Measurements from ENCODE around the gene ARID1B.

Gene ARID1B

GRCh38 chr6:156909212-156910010, 132.2 kb downstream of the ARID1B start:
- H3K27ac ChIP-seq (ENCODE audit: insufficient read depth, low read length, poor library complexity, severe bottlenecking) = no peak overlapping the region
- no peaks in the 10 kb centered on the region for H3K9me3 ChIP-seq (ENCODE audit: control insufficient read depth, low read length)
- no peaks in the 10 kb centered on the region for H3K36me3 ChIP-seq (ENCODE audit: control insufficient read depth, insufficient read depth, low read length)

DNA sequence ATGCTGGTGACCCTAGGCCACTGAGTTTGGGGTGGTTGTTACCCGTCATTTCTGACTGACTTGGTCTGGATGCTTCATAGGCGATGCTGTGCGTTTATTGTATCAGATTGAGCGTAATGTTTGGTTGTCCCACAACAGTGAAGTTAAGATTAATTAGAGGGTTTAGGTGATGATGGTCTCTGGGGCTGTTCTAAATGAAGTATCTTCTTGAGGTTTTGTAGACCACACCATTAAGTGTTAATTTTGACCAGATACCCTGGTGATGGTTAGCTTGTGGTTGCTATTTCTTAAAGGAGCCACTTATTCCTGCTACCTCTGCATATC, 132.8 kb downstream of the ARID1B start:
- Histone ChIP-seq H3K9me3 (ENCODE audit: control insufficient read depth, low read length) (no peaks in the 10 kb centered on the region), H3K4me3 (ENCODE audit: insufficient read depth, low read depth, low read length, poor library complexity, severe bottlenecking) (no peak overlapping the region), H3K36me3 (ENCODE audit: control insufficient read depth, insufficient read depth, low read length) (no peaks in the 10 kb centered on the region), H3K27me3 (replicated peaks; ENCODE audit: control insufficient read depth, insufficient read depth, low read length, poor library complexity, severe bottlenecking) (no peaks in the 10 kb centered on the region), H3K27ac (ENCODE audit: insufficient read depth, low read length, poor library complexity, severe bottlenecking) (no peak overlapping the region), H3K4me1 (ENCODE audit: control insufficient read depth, insufficient read depth, low read length, poor library complexity, severe bottlenecking) (peaks cover 13% of the 10 kb centered on the region)
- no peak for DNase-seq

More at GRCh38 chr6:156909212-156910010, 132.2 kb downstream of the ARID1B start:
- no peak for DNase-seq
- Histone ChIP-seq H3K4me3 (ENCODE audit: insufficient read depth, low read depth, low read length, poor library complexity, severe bottlenecking) (no peak overlapping the region), H3K4me1 (ENCODE audit: control insufficient read depth, insufficient read depth, low read length, poor library complexity, severe bottlenecking) (peaks cover 13% of the 10 kb centered on the region), H3K27me3 (replicated peaks; ENCODE audit: control insufficient read depth, insufficient read depth, low read length, poor library complexity, severe bottlenecking) (no peaks in the 10 kb centered on the region)

DNA sequence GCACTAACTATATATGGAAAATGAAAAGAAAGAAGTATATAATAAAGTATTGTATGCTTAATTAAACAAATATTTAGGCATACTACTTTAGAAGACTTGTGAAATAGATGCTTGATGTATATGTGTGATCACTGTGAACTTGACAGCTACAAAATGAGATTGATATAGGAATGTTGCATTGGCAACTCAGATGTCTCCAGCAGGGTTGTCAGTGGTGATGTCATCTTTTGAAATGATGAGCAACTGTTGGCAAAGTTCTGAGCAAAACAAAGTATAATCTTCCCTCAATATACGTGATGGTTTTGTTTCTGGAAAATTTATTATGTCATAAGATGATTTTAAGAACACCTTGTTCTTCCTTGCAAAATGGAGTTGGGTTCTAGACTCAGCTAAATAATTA, 133.8 kb downstream of the ARID1B start:
- no peak overlapping the region for H3K27ac ChIP-seq (ENCODE audit: insufficient read depth, low read length, poor library complexity, severe bottlenecking)
- peaks cover 13% of the 10 kb centered on the region for H3K4me1 ChIP-seq (ENCODE audit: control insufficient read depth, insufficient read depth, low read length, poor library complexity, severe bottlenecking)
- no peaks in the 10 kb centered on the region for H3K9me3 ChIP-seq (ENCODE audit: control insufficient read depth, low read length)
- no peak overlapping the region for H3K4me3 ChIP-seq (ENCODE audit: insufficient read depth, low read depth, low read length, poor library complexity, severe bottlenecking)
- no peaks in the 10 kb centered on the region for H3K36me3 ChIP-seq (ENCODE audit: control insufficient read depth, insufficient read depth, low read length)
- no peak for DNase-seq
- H3K27me3 ChIP-seq (replicated peaks; ENCODE audit: control insufficient read depth, insufficient read depth, low read length, poor library complexity, severe bottlenecking) = no peaks in the 10 kb centered on the region

GRCh38 chr6:156911581-156911980, 134.4 kb downstream of the ARID1B start:
- DNase-seq = no peak
- Histone ChIP-seq H3K27me3 (replicated peaks; ENCODE audit: control insufficient read depth, insufficient read depth, low read length, poor library complexity, severe bottlenecking) (no peaks in the 10 kb centered on the region), H3K4me3 (ENCODE audit: insufficient read depth, low read depth, low read length, poor library complexity, severe bottlenecking) (no peak overlapping the region), H3K9me3 (ENCODE audit: control insufficient read depth, low read length) (no peaks in the 10 kb centered on the region), H3K36me3 (ENCODE audit: control insufficient read depth, insufficient read depth, low read length) (no peaks in the 10 kb centered on the region), H3K4me1 (ENCODE audit: control insufficient read depth, insufficient read depth, low read length, poor library complexity, severe bottlenecking) (peaks cover 13% of the 10 kb centered on the region), H3K27ac (ENCODE audit: insufficient read depth, low read length, poor library complexity, severe bottlenecking) (no peak overlapping the region)

DNA sequence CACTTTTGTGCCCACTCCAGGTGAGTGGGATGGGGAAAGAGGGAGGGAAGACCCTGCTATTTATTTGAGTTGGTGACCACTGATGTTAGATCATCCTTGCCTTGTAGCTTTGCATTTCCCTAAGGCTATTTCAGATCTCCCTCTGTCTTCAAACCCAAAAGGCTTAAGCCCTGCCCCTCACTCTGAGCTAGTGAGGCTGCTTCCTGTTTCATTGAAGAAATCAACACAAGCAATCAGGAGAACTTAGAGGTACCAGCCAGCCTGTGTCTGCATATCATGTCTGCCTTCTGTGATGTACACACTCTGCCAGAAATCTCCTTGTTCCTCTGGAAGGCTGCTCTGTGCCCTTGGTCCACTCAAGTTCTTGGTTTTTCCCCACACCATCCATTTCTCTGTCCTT, 135.3 kb downstream of the ARID1B start:
- Histone ChIP-seq H3K36me3 (ENCODE audit: control insufficient read depth, insufficient read depth, low read length) (no peaks in the 10 kb centered on the region), H3K9me3 (ENCODE audit: control insufficient read depth, low read length) (no peaks in the 10 kb centered on the region), H3K27ac (ENCODE audit: insufficient read depth, low read length, poor library complexity, severe bottlenecking) (no peak overlapping the region), H3K4me1 (ENCODE audit: control insufficient read depth, insufficient read depth, low read length, poor library complexity, severe bottlenecking) (peaks cover 13% of the 10 kb centered on the region), H3K27me3 (replicated peaks; ENCODE audit: control insufficient read depth, insufficient read depth, low read length, poor library complexity, severe bottlenecking) (no peaks in the 10 kb centered on the region), H3K4me3 (ENCODE audit: insufficient read depth, low read depth, low read length, poor library complexity, severe bottlenecking) (no peak overlapping the region)
- DNase-seq = no peak

DNA sequence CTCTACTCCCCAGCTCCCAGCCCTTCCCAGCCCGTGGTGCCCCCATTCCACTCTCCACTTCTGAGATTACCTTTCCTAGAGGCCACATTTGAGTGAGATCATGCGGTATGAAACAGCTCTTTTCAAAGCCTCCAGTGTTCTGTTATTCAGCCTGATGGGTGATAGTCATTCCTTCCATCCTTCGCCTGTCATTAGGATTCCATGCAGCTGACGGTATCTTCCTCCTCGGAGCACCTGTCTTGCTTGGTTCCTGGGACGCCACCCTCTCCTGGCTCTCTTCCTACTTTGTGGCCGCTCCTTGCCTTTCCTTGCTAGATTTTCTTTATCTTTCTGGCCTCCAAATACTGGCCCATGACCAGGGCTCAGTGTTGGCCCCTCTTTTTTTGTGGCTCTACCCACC, 137.0 kb downstream of the ARID1B start:
- H3K27me3 ChIP-seq (replicated peaks; ENCODE audit: control insufficient read depth, insufficient read depth, low read length, poor library complexity, severe bottlenecking) = no peaks in the 10 kb centered on the region
- peaks cover 10% of the 10 kb centered on the region for H3K4me1 ChIP-seq (ENCODE audit: control insufficient read depth, insufficient read depth, low read length, poor library complexity, severe bottlenecking)
- H3K4me3 ChIP-seq (ENCODE audit: insufficient read depth, low read depth, low read length, poor library complexity, severe bottlenecking) = no peak overlapping the region
- no peaks in the 10 kb centered on the region for H3K9me3 ChIP-seq (ENCODE audit: control insufficient read depth, low read length)
- no peaks in the 10 kb centered on the region for H3K36me3 ChIP-seq (ENCODE audit: control insufficient read depth, insufficient read depth, low read length)
- no peak for DNase-seq
- no peak overlapping the region for H3K27ac ChIP-seq (ENCODE audit: insufficient read depth, low read length, poor library complexity, severe bottlenecking)

DNA sequence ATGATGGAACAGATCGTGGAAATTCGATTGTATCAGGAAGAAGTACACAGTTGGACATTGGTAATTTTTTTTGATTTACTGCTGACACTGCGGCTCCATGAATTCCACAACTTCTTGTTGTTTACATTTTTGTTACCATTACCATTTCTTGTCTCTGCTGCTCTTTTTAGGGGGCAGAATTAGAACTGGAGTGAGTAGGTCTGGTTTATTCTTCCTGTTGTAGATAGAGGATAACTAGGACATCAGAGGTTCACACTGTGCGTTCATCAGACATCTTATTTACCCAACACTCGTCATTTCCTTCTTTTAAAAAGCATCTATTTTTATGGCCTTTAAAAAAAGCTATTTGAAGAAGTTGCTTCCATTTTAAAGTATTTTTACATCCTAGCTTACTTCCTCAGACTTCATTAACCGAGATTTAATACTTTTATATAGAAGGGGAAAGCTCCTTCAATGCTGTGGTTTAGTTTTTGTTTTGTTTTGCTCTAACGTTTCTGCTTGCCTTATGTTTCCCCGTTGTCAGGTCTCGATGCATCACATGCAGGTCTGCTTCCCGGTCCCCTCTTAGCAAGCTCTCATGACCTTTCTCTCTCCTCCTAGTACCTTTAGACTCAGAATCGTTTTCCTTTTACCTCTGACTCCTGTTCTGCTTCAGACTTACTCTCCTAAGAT, 139.1 kb downstream of the ARID1B start:
- DNase-seq = no peak
- no peaks in the 10 kb centered on the region for H3K9me3 ChIP-seq (ENCODE audit: control insufficient read depth, low read length)
- no peak overlapping the region for H3K4me3 ChIP-seq (ENCODE audit: insufficient read depth, low read depth, low read length, poor library complexity, severe bottlenecking)
- H3K27me3 ChIP-seq (replicated peaks; ENCODE audit: control insufficient read depth, insufficient read depth, low read length, poor library complexity, severe bottlenecking) = no peaks in the 10 kb centered on the region
- H3K27ac ChIP-seq (ENCODE audit: insufficient read depth, low read length, poor library complexity, severe bottlenecking) = no peak overlapping the region
- H3K4me1 ChIP-seq (ENCODE audit: control insufficient read depth, insufficient read depth, low read length, poor library complexity, severe bottlenecking) = peaks cover 6% of the 10 kb centered on the region
- H3K36me3 ChIP-seq (ENCODE audit: control insufficient read depth, insufficient read depth, low read length) = no peaks in the 10 kb centered on the region

- no peaks in the 10 kb centered on the region for H3K27me3 ChIP-seq (replicated peaks; ENCODE audit: control insufficient read depth, insufficient read depth, low read length, poor library complexity, severe bottlenecking)
- peaks cover 2% of the 10 kb centered on the region for H3K4me1 ChIP-seq (ENCODE audit: control insufficient read depth, insufficient read depth, low read length, poor library complexity, severe bottlenecking)
- no peaks in the 10 kb centered on the region for H3K36me3 ChIP-seq (ENCODE audit: control insufficient read depth, insufficient read depth, low read length)
- DNase-seq = no peak
- no peaks in the 10 kb centered on the region for H3K9me3 ChIP-seq (ENCODE audit: control insufficient read depth, low read length)
- no peak overlapping the region for H3K27ac ChIP-seq (ENCODE audit: insufficient read depth, low read length, poor library complexity, severe bottlenecking)
- H3K4me3 ChIP-seq (ENCODE audit: insufficient read depth, low read depth, low read length, poor library complexity, severe bottlenecking) = no peak overlapping the region
Measured at GRCh38 chr6:156917213-156917612, 140.0 kb downstream of the ARID1B start.

- DNase-seq = no peak
- Histone ChIP-seq H3K9me3 (ENCODE audit: control insufficient read depth, low read length) (no peaks in the 10 kb centered on the region), H3K4me3 (ENCODE audit: insufficient read depth, low read depth, low read length, poor library complexity, severe bottlenecking) (no peak overlapping the region), H3K27ac (ENCODE audit: insufficient read depth, low read length, poor library complexity, severe bottlenecking) (no peak overlapping the region), H3K36me3 (ENCODE audit: control insufficient read depth, insufficient read depth, low read length) (no peaks in the 10 kb centered on the region), H3K4me1 (ENCODE audit: control insufficient read depth, insufficient read depth, low read length, poor library complexity, severe bottlenecking) (peaks cover 2% of the 10 kb centered on the region), H3K27me3 (replicated peaks; ENCODE audit: control insufficient read depth, insufficient read depth, low read length, poor library complexity, severe bottlenecking) (no peaks in the 10 kb centered on the region)
Measured at GRCh38 chr6:156918647-156919046, 141.5 kb downstream of the ARID1B start.

- Histone ChIP-seq H3K27me3 (replicated peaks; ENCODE audit: control insufficient read depth, insufficient read depth, low read length, poor library complexity, severe bottlenecking) (no peaks in the 10 kb centered on the region), H3K4me1 (ENCODE audit: control insufficient read depth, insufficient read depth, low read length, poor library complexity, severe bottlenecking) (peaks cover 2% of the 10 kb centered on the region), H3K9me3 (ENCODE audit: control insufficient read depth, low read length) (no peaks in the 10 kb centered on the region), H3K36me3 (ENCODE audit: control insufficient read depth, insufficient read depth, low read length) (no peaks in the 10 kb centered on the region), H3K4me3 (ENCODE audit: insufficient read depth, low read depth, low read length, poor library complexity, severe bottlenecking) (no peak overlapping the region), H3K27ac (ENCODE audit: insufficient read depth, low read length, poor library complexity, severe bottlenecking) (no peak overlapping the region)
- DNase-seq = no peak
Measured at GRCh38 chr6:156919370-156919769, 142.2 kb downstream of the ARID1B start.
